Neural crest cell (in vitro differentiated cells): ENCODE data around the gene IL4R. TPM values are rescaled to one million over a fixed set of nuclear protein-coding genes. Genes with fewer than 3 reads are reported as not detected.

Experiments
- DNase-seq: peaks from one replicate; pipeline ENCODE4 v3.0.0; 2021; ENCODE audit warnings: low read depth, mixed read lengths, low spot score
- H3K27ac Mint-ChIP-seq: one replicate; pipeline ENCODE4 v1.8.0; 2021; ENCODE audit warnings: mild to moderate bottlenecking, mixed read lengths; ENCODE audit not compliant: unreplicated experiment
- H3K27me3 Mint-ChIP-seq: 2 replicates; pipeline ENCODE4 v1.8.0; 2021; ENCODE audit warnings: low read depth, mild to moderate bottlenecking, mixed read lengths
- H3K36me3 Mint-ChIP-seq: 2 replicates; pipeline ENCODE4 v1.8.0; 2021; ENCODE audit warnings: low read depth, mild to moderate bottlenecking, mixed read lengths
- H3K4me1 Mint-ChIP-seq: 2 replicates; pipeline ENCODE4 v1.8.0; 2021; ENCODE audit warnings: mixed read lengths
- H3K4me3 Mint-ChIP-seq: one replicate; pipeline ENCODE4 v1.8.0; 2021; ENCODE audit warnings: mild to moderate bottlenecking, mixed read lengths
- H3K9me3 Mint-ChIP-seq: 2 replicates; pipeline ENCODE4 v1.8.0; 2021; ENCODE audit warnings: mixed read lengths
- CTCF ChIP-seq: fragments of 200-600 bp; sonication (generic); conservative IDR thresholded peaks from 2 replicates; pipeline ENCODE4 v1.5.0; 2021; ENCODE audit warnings: antibody characterized with exemption, mild to moderate bottlenecking
- total RNA-seq: library from RNA; stranded (reverse); gene quantifications from 2 replicates; pipeline ENCODE4 v1.2.1, GENCODE V29; 2021

The IL4R gene
- total RNA-seq, 1 donor from 2014 or later: 11.2 TPM

GRCh38 chr16:27384425-27384824 lies 70.7 kb downstream of the IL4R start:
- Mint-ChIP-seq H3K27ac (no peak overlapping the region), H3K36me3 (peaks cover 2% of the 10 kb centered on the region), H3K4me3 (no peak overlapping the region), H3K4me1 (no peaks in the 10 kb centered on the region), H3K9me3 (peaks cover 9% of the 10 kb centered on the region), H3K27me3 (peaks cover 6% of the 10 kb centered on the region)
- DNase-seq: no peak
- TF ChIP-seq CTCF: no peak

GRCh38 chr16:27385398-27385797 lies 71.6 kb downstream of the IL4R start:
- Mint-ChIP-seq H3K9me3 (peaks cover 8% of the 10 kb centered on the region), H3K4me1 (no peaks in the 10 kb centered on the region), H3K27ac (no peak overlapping the region), H3K4me3 (no peak overlapping the region), H3K27me3 (peaks cover 8% of the 10 kb centered on the region), H3K36me3 (peaks cover 2% of the 10 kb centered on the region)
- no peak for DNase-seq
- no peak for TF ChIP-seq CTCF

- Mint-ChIP-seq H3K4me3 (no peak overlapping the region), H3K27me3 (peaks cover 14% of the 10 kb centered on the region), H3K9me3 (peaks cover 8% of the 10 kb centered on the region), H3K4me1 (no peaks in the 10 kb centered on the region), H3K36me3 (peaks cover 2% of the 10 kb centered on the region), H3K27ac (no peak overlapping the region)
- DNase-seq: no peak
- no peak for TF ChIP-seq CTCF
These were observed 72.9 kb downstream of the IL4R start for GRCh38 chr16:27386674-27387073.

- H3K4me3 Mint-ChIP-seq: no peak overlapping the region
- H3K36me3 Mint-ChIP-seq: peaks cover 2% of the 10 kb centered on the region
- no peak overlapping the region for H3K27ac Mint-ChIP-seq
- peaks cover 8% of the 10 kb centered on the region for H3K9me3 Mint-ChIP-seq
- H3K4me1 Mint-ChIP-seq: no peaks in the 10 kb centered on the region
- TF ChIP-seq CTCF: no peak
- no peak for DNase-seq
- H3K27me3 Mint-ChIP-seq: peaks cover 12% of the 10 kb centered on the region
These were observed 74.0 kb downstream of the IL4R start for GRCh38 chr16:27387724-27388123.

- no peak for DNase-seq
- H3K27ac Mint-ChIP-seq: no peak overlapping the region
- no peaks in the 10 kb centered on the region for H3K4me1 Mint-ChIP-seq
- H3K36me3 Mint-ChIP-seq: peaks cover 1% of the 10 kb centered on the region
- no peak for TF ChIP-seq CTCF
- peaks cover 9% of the 10 kb centered on the region for H3K9me3 Mint-ChIP-seq
- H3K27me3 Mint-ChIP-seq: peaks cover 12% of the 10 kb centered on the region
- no peak overlapping the region for H3K4me3 Mint-ChIP-seq
These were observed 75.6 kb downstream of the IL4R start for GRCh38 chr16:27389272-27389961.
